Measurements from ENCODE around the gene PHEX.

DNA sequence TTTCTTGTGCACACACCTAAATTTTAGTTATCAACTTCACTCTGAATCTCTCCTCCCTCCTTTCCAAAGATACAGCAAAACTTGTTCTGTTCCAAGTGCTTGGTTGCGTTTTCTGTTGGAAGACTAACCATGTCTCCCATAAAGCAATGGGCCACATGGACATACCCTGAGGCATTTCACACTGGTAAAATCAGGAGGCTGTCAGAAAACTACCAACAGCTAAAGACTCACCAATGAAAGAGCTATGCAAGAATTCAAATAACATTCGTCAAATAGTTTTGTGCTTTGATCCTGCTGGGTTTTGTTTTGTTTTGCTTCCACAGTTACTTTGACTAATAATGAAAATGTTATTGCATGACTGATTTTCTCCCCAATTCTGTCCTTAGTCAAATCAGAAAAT lies 46.0 kb downstream of the PHEX start:
- TF ChIP-seq, protein P1, sequence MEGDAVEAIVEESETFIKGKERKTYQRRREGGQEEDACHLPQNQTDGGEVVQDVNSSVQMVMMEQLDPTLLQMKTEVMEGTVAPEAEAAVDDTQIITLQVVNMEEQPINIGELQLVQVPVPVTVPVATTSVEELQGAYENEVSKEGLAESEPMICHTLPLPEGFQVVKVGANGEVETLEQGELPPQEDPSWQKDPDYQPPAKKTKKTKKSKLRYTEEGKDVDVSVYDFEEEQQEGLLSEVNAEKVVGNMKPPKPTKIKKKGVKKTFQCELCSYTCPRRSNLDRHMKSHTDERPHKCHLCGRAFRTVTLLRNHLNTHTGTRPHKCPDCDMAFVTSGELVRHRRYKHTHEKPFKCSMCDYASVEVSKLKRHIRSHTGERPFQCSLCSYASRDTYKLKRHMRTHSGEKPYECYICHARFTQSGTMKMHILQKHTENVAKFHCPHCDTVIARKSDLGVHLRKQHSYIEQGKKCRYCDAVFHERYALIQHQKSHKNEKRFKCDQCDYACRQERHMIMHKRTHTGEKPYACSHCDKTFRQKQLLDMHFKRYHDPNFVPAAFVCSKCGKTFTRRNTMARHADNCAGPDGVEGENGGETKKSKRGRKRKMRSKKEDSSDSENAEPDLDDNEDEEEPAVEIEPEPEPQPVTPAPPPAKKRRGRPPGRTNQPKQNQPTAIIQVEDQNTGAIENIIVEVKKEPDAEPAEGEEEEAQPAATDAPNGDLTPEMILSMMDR (IDR thresholded peaks at IDR 0.05; ENCODE audit: low read depth, low read length, poor library complexity, severe bottlenecking): no peak
- TF ChIP-seq EZH2phosphoT487 (IDR thresholded peaks at IDR 0.05; ENCODE audit: borderline replicate concordance, low read length): no peak
